SK-N-SH (cell line): ENCODE measurements around the gene RB1. TPM values are rescaled to one million over a fixed set of nuclear protein-coding genes. Genes with fewer than 3 reads are reported as not detected.

Source experiments
- CTCF ChIA-PET: fragments of 300-600, 350-600 bp; formaldehyde crosslinking; extraction: SDS; loops from one replicate; lab custom pipeline; 2021; lab: Yijun Ruan, JAX
- POLR2A ChIA-PET: fragments of 350-600 bp; sonication (Branson Sonifier 250); formaldehyde crosslinking; extraction: SDS; loops from one replicate; lab custom pipeline; 2020; ENCODE audit warnings: antibody characterized with exemption, inconsistent platforms; lab: Yijun Ruan, JAX
- DNase-seq: peaks from one replicate; pipeline ENCODE4 v3.0.0; 2012
- H2AFZ ChIP-seq: fragments of 200-600 bp; sonication (generic); 2 replicates; pipeline ENCODE4 v1.8.1; 2016; ENCODE audit warnings: antibody characterized with exemption, mild to moderate bottlenecking, low read depth
- H3F3A ChIP-seq: fragments of 200-600 bp; sonication (generic); replicated peaks from 2 replicates; pipeline ENCODE3; 2016; ENCODE audit warnings: antibody characterized with exemption, mild to moderate bottlenecking; ENCODE audit not compliant: insufficient read depth
- H3K27ac ChIP-seq, 2 experiments: fragments of 200-500 bp in 1 of 2; fragments of 200-600 bp in 1 of 2; sonication (Bioruptor generic) in 1 of 2; sonication (generic), shearing (Covaris generic) in 1 of 2; 2 replicates each; pipeline versions ENCODE4 v1.5.1 to v1.6.1; 2014 to 2016; ENCODE audit warnings: low read depth in 2 of 2, inconsistent platforms in 1 of 2, low read length in 1 of 2, mild to moderate bottlenecking in 1 of 2, mixed read lengths in 1 of 2
- H3K27me3 ChIP-seq: fragments of 200-600 bp; sonication (generic), shearing (Covaris generic); 2 replicates; pipeline ENCODE4 v1.6.1; 2016; ENCODE audit warnings: mixed run types; ENCODE audit not compliant: insufficient read depth
- H3K36me3 ChIP-seq, 2 experiments: fragments of 200-500 bp in 1 of 2; fragments of 200-600 bp in 1 of 2; sonication (Bioruptor generic) in 1 of 2; sonication (generic) in 1 of 2; replicated peaks in 1 of 2; 2 replicates each; pipeline versions ENCODE3 to v1.5.1; 2014 to 2016; ENCODE audit warnings: low read length in 1 of 2, mild to moderate bottlenecking in 1 of 2; ENCODE audit not compliant: insufficient read depth in 2 of 2, control insufficient read depth in 1 of 2
- H3K4me1 ChIP-seq, 2 experiments: fragments of 200-500 bp in 1 of 2; fragments of 200-600 bp in 1 of 2; sonication (Bioruptor generic) in 1 of 2; sonication (generic), shearing (Covaris generic) in 1 of 2; 2 replicates each; pipeline versions ENCODE4 v1.5.1 to v1.6.1; 2014 to 2016; ENCODE audit warnings: low read depth in 1 of 2, low read length in 1 of 2, mixed run types in 1 of 2; ENCODE audit not compliant: insufficient read depth in 2 of 2, control insufficient read depth in 1 of 2
- H3K4me2 ChIP-seq: fragments of 200-600 bp; sonication (generic), shearing (Covaris generic); 2 replicates; pipeline ENCODE4 v1.6.1; 2017; ENCODE audit warnings: mixed run types
- H3K4me3 ChIP-seq, 2 experiments: fragments of 200-500 bp in 1 of 2; fragments of 200-600 bp in 1 of 2; sonication (Bioruptor generic) in 1 of 2; sonication (generic), shearing (Covaris generic) in 1 of 2; 2 replicates each; pipeline versions ENCODE4 v1.5.1 to v1.8.1; 2014 to 2016; ENCODE audit warnings: low read depth in 2 of 2, inconsistent platforms in 1 of 2, low read length in 1 of 2, mild to moderate bottlenecking in 1 of 2, mixed read lengths in 1 of 2, moderate library complexity in 1 of 2
- H3K79me2 ChIP-seq: fragments of 200-600 bp; sonication (generic); 2 replicates; pipeline ENCODE4 v1.8.1; 2017; ENCODE audit warnings: mild to moderate bottlenecking; ENCODE audit not compliant: insufficient read depth
- H3K9ac ChIP-seq: fragments of 200-600 bp; sonication (generic); 2 replicates; pipeline ENCODE4 v1.6.1; 2017; ENCODE audit warnings: mixed run types
- H3K9me2 ChIP-seq: fragments of 200-600 bp; sonication (generic); 2 replicates; pipeline ENCODE4 v1.6.1; 2017; ENCODE audit warnings: mixed run types
- H3K9me3 ChIP-seq: fragments of 200-600 bp; sonication (generic); 2 replicates; pipeline ENCODE4 v1.6.1; 2017; ENCODE audit warnings: mixed run types, mild to moderate bottlenecking, moderate library complexity
- H4K20me1 ChIP-seq: fragments of 200-600 bp; sonication (generic); 2 replicates; pipeline ENCODE4 v1.6.1; 2017; ENCODE audit warnings: mild to moderate bottlenecking, mixed run types; ENCODE audit not compliant: insufficient read depth
- FOXJ3 ChIP-seq: sonication (generic); formaldehyde crosslinking; IDR thresholded peaks from 2 replicates; pipeline ENCODE4 v1.5.1; 2020; ENCODE audit warnings: mild to moderate bottlenecking, missing genetic modification reagents
- FOXM1 ChIP-seq: IDR thresholded peaks from 2 replicates; pipeline ENCODE4 v1.4.0; 2012; ENCODE audit warnings: low read depth, mild to moderate bottlenecking
- JUND ChIP-seq: IDR thresholded peaks from 2 replicates; pipeline ENCODE4 v1.4.0; 2012
- MEF2A ChIP-seq: IDR thresholded peaks from 2 replicates; pipeline ENCODE4 v1.4.0; 2012; ENCODE audit warnings: low read depth, borderline replicate concordance
- RAD21 ChIP-seq: IDR thresholded peaks from 2 replicates; pipeline ENCODE4 v1.6.1; 2012; ENCODE audit warnings: mild to moderate bottlenecking, low read length
- RXRA ChIP-seq: IDR thresholded peaks from 2 replicates; pipeline ENCODE4 v1.4.0; 2012; ENCODE audit warnings: low read depth, mild to moderate bottlenecking, borderline replicate concordance
- SIN3A ChIP-seq: IDR thresholded peaks from 2 replicates; pipeline ENCODE4 v1.6.1; 2012; ENCODE audit warnings: low read depth, mild to moderate bottlenecking, low read length, moderate library complexity, borderline replicate concordance
- TEAD4 ChIP-seq: IDR thresholded peaks from 2 replicates; pipeline ENCODE4 v1.4.0; 2012; ENCODE audit warnings: mild to moderate bottlenecking, borderline replicate concordance; ENCODE audit not compliant: insufficient read depth
- WGBS: methylation state at CpG from one replicate; pipeline ENCODE4 v1.1.6; 2017; ENCODE audit warnings: low lambda C conversion rate; 5-methylcytosine and 5-hydroxymethylcytosine counted together
- polyA plus RNA-seq, 3 experiments: library from polyadenylated mRNA; depleted of rRNA; stranded (reverse); fragments of >200 nt; gene quantifications; 2 replicates each; pipeline ENCODE4 v1.2.3, GENCODE V29; 2012
- TF ChIP-seq, protein P1 (sequence below): IDR thresholded peaks from 2 replicates; pipeline ENCODE4 v1.4.0; 2012; ENCODE audit warnings: low read depth, borderline replicate concordance
- TF ChIP-seq, protein P2 (sequence below): fragments of 150-350 bp; IDR thresholded peaks from 2 replicates; pipeline ENCODE4 v1.6.1; 2016; ENCODE audit warnings: mild to moderate bottlenecking, low read depth, low read length
- TF ChIP-seq, protein P3 (sequence below): fragments of 150-350 bp; IDR thresholded peaks from 2 replicates; pipeline ENCODE4 v1.6.1; 2017; ENCODE audit warnings: antibody characterized with exemption, low read length, low read depth, borderline replicate concordance
- TF ChIP-seq, protein P4 (sequence below): fragments of 200-600 bp; sonication (generic); IDR thresholded peaks from 2 replicates; pipeline ENCODE4 v1.6.1; 2017; ENCODE audit warnings: antibody characterized with exemption, mild to moderate bottlenecking, moderate library complexity

RB1 gene
- polyA plus RNA-seq, 1 of the 3 experiments (the other 2 are of a cell fraction), result 11.5 TPM

DNA sequence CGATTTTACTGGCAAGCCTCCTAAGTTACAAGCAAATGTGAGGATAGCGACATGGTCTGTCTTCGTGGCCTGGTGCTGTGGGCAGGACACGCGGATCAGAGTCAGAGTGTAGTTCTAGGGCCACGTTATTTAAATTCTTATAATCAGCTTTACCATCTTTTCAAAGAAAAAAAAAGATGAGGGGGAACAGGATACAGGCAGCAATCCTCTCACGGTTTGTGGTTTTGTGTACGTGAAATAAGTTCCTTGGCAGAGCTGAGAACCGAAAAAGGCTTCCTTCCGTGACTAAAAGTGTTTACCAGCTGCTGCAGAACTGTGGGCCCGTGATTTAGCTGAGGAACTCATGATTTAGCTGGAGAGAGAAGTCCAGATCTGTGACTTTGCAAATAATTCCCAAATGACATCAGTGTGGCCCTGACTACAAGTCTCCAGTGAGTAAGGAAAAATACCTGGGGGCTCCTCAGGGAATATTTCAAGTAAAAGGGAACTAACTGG lies 202.1 kb downstream of the RB1 start:
- Histone ChIP-seq H4K20me1 (no peaks in the 10 kb centered on the region), H3K9ac (no peak overlapping the region), H2AFZ (no peak overlapping the region), H3K4me3 (no peak overlapping the region), H3K79me2 (no peaks in the 10 kb centered on the region), H3K4me1 (no peaks in the 10 kb centered on the region), H3F3A (no peaks in the 10 kb centered on the region), H3K4me2 (no peak overlapping the region), H3K27me3 (no peaks in the 10 kb centered on the region), H3K36me3 (no peaks in the 10 kb centered on the region), H3K9me2 (no peaks in the 10 kb centered on the region), H3K9me3 (no peaks in the 10 kb centered on the region), H3K27ac (no peak overlapping the region)
- TF ChIP-seq RAD21 (no peak), TEAD4 (no peak), JUND (no peak), SIN3A (no peak), RXRA (no peak), FOXJ3 (CRISPR knock-in tag) (no peak)
- TF ChIP-seq, protein P1, sequence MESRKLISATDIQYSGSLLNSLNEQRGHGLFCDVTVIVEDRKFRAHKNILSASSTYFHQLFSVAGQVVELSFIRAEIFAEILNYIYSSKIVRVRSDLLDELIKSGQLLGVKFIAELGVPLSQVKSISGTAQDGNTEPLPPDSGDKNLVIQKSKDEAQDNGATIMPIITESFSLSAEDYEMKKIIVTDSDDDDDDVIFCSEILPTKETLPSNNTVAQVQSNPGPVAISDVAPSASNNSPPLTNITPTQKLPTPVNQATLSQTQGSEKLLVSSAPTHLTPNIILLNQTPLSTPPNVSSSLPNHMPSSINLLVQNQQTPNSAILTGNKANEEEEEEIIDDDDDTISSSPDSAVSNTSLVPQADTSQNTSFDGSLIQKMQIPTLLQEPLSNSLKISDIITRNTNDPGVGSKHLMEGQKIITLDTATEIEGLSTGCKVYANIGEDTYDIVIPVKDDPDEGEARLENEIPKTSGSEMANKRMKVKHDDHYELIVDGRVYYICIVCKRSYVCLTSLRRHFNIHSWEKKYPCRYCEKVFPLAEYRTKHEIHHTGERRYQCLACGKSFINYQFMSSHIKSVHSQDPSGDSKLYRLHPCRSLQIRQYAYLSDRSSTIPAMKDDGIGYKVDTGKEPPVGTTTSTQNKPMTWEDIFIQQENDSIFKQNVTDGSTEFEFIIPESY, result no peak
- CTCF ChIA-PET, result no interaction called here
- WGBS, result 89% methylated on average over 11 of the region's 11 CpGs
- DNase-seq, result no peak
- POLR2A ChIA-PET, result no interaction called here

DNA sequence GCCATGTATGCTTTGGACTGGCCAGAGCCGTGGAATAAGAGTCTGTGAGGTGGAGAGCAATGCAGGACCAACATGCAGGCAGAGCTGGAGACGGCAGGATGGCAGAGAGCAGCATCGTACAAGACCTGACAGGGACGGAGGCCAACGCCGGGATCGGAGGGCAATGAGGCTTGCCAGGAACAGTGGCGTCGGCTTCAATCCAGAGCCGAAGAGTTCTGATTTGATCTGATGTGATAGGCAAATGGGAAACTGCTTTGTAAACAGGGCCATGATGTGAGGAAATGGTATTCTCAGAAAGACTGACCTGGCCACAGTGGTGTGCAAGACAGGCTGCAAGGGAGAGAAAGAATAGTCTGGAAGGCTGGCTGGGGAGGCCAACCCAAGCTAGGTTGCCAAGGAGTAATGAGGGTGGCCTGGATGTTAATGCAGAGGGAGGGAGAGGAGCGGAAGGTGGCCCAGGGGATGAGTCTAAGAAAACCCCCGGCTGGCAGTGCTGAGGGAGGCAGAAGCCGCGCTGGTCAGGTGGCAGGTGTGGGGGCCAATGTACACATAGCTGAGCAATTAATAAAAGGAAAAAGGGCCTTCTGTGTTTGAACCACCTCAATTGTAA lies 202.6 kb downstream of the RB1 start:
- Histone ChIP-seq H3K27ac (no peak overlapping the region), H3K4me1 (no peaks in the 10 kb centered on the region), H3K9ac (no peak overlapping the region), H3K4me3 (no peak overlapping the region), H3F3A (no peaks in the 10 kb centered on the region), H3K36me3 (no peaks in the 10 kb centered on the region), H3K9me3 (no peaks in the 10 kb centered on the region), H4K20me1 (no peaks in the 10 kb centered on the region), H2AFZ (no peak overlapping the region), H3K9me2 (no peaks in the 10 kb centered on the region), H3K79me2 (no peaks in the 10 kb centered on the region), H3K27me3 (no peaks in the 10 kb centered on the region), H3K4me2 (no peak overlapping the region)
- 94% methylated on average over 14 of the region's 14 CpGs for WGBS
- ChIA-PET CTCF (no interaction called here), POLR2A (no interaction called here)
- TF ChIP-seq FOXM1 (no peak), MEF2A (no peak), JUND (no peak), FOXJ3 (CRISPR knock-in tag) (no peak)
- TF ChIP-seq, protein P2, sequence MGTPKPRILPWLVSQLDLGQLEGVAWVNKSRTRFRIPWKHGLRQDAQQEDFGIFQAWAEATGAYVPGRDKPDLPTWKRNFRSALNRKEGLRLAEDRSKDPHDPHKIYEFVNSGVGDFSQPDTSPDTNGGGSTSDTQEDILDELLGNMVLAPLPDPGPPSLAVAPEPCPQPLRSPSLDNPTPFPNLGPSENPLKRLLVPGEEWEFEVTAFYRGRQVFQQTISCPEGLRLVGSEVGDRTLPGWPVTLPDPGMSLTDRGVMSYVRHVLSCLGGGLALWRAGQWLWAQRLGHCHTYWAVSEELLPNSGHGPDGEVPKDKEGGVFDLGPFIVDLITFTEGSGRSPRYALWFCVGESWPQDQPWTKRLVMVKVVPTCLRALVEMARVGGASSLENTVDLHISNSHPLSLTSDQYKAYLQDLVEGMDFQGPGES, result no peak
- TF ChIP-seq, protein P3, sequence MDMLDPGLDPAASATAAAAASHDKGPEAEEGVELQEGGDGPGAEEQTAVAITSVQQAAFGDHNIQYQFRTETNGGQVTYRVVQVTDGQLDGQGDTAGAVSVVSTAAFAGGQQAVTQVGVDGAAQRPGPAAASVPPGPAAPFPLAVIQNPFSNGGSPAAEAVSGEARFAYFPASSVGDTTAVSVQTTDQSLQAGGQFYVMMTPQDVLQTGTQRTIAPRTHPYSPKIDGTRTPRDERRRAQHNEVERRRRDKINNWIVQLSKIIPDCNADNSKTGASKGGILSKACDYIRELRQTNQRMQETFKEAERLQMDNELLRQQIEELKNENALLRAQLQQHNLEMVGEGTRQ, result no peak
- TF ChIP-seq, protein P4, sequence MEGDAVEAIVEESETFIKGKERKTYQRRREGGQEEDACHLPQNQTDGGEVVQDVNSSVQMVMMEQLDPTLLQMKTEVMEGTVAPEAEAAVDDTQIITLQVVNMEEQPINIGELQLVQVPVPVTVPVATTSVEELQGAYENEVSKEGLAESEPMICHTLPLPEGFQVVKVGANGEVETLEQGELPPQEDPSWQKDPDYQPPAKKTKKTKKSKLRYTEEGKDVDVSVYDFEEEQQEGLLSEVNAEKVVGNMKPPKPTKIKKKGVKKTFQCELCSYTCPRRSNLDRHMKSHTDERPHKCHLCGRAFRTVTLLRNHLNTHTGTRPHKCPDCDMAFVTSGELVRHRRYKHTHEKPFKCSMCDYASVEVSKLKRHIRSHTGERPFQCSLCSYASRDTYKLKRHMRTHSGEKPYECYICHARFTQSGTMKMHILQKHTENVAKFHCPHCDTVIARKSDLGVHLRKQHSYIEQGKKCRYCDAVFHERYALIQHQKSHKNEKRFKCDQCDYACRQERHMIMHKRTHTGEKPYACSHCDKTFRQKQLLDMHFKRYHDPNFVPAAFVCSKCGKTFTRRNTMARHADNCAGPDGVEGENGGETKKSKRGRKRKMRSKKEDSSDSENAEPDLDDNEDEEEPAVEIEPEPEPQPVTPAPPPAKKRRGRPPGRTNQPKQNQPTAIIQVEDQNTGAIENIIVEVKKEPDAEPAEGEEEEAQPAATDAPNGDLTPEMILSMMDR, result no peak
- DNase-seq, result no peak
